Stimulated activated CD4-positive, alpha-beta T cell treated with anti-CD3 and anti-CD28 coated beads, Interleukin-15, amount 100 ng/mL, for 24 hours (primary cell): ENCODE data around the gene DOCK10.

ENCODE experiments used
- DNase-seq: peaks from one replicate; pipeline ENCODE4 v3.0.0-alpha.2; 2020

The DOCK10 gene

GRCh38 chr2:224816816-224817215 lies 225.5 kb downstream of the DOCK10 start:
- no peak for DNase-seq

GRCh38 chr2:224813578-224813977 lies 228.7 kb downstream of the DOCK10 start:
- DNase-seq, result no peak

- no peak for DNase-seq
Measured at GRCh38 chr2:224807153-224807964, 234.9 kb downstream of the DOCK10 start.

GRCh38 chr2:224803930-224804329 lies 238.3 kb downstream of the DOCK10 start:
- no peak for DNase-seq

GRCh38 chr2:224802407-224802806 lies 239.9 kb downstream of the DOCK10 start:
- no peak for DNase-seq

- no peak for DNase-seq
Measured at GRCh38 chr2:224801360-224801759, 240.9 kb downstream of the DOCK10 start.

- DNase-seq, result no peak
Measured at GRCh38 chr2:224799691-224800090, 242.6 kb downstream of the DOCK10 start.

GRCh38 chr2:224798180-224798579 lies 244.1 kb downstream of the DOCK10 start:
- no peak for DNase-seq

GRCh38 chr2:224796695-224797305 lies 245.5 kb downstream of the DOCK10 start:
- DNase-seq, result no peak

GRCh38 chr2:224793946-224794345 lies 248.3 kb downstream of the DOCK10 start:
- no peak for DNase-seq

GRCh38 chr2:224786848-224787247 lies 255.4 kb downstream of the DOCK10 start:
- DNase-seq, result peak; percentile 8

- DNase-seq, result no peak
Measured at GRCh38 chr2:224781400-224781799, 260.9 kb downstream of the DOCK10 start.

GRCh38 chr2:224780823-224781222 lies 261.4 kb downstream of the DOCK10 start:
- DNase-seq, result no peak

- DNase-seq, result no peak
Measured at GRCh38 chr2:224780106-224780505, 262.2 kb downstream of the DOCK10 start.

GRCh38 chr2:224778474-224778877 lies 263.8 kb downstream of the DOCK10 start:
- peak; percentile 64 for DNase-seq

GRCh38 chr2:224777559-224777930 lies 264.7 kb downstream of the DOCK10 start:
- no peak for DNase-seq

- DNase-seq, result no peak
Measured at GRCh38 chr2:224776795-224777558, 265.3 kb downstream of the DOCK10 start.

GRCh38 chr2:224775647-224776046 lies 266.6 kb downstream of the DOCK10 start:
- no peak for DNase-seq

GRCh38 chr2:224774735-224775134 lies 267.5 kb downstream of the DOCK10 start:
- DNase-seq, result no peak

GRCh38 chr2:224772494-224772893 lies 269.8 kb downstream of the DOCK10 start:
- DNase-seq, result no peak

GRCh38 chr2:224769489-224769888 lies 272.8 kb downstream of the DOCK10 start:
- DNase-seq, result no peak

GRCh38 chr2:224764565-224765236 lies 277.6 kb downstream of the DOCK10 start:
- DNase-seq, result no peak

GRCh38 chr2:224757934-224758548 lies 284.2 kb downstream of the DOCK10 start:
- DNase-seq, result no peak
